HCT116 (cell line): Measurements from ENCODE around the gene EIF2D. TPM values are rescaled to one million over a fixed set of nuclear protein-coding genes. Genes with fewer than 3 reads are reported as not detected.

Experiments used
- ATAC-seq: fragments of 200-7000 bp; cut with Tn5 transposase; 2 replicates; pipeline ENCODE4 v1.9.1; 2020; ENCODE audit warnings: mild to moderate bottlenecking, moderate library complexity
- BruUV-seq: library from RNA; stranded (reverse); fragments of 400-500 nt; replicated peaks from 2 replicates; lab custom pipeline; 2021; lab: Mats Ljungman, UMichigan
- CTCF ChIA-PET: fragments of 300-600 bp; sonication (Branson Sonifier 250); formaldehyde crosslinking; loops from one replicate; lab custom pipeline; 2021; ENCODE audit warnings: antibody characterized with exemption; lab: Charles Lee
- POLR2A ChIA-PET: fragments of 300-600, 350-600 bp; sonication (Branson Sonifier 250); formaldehyde crosslinking; loops from one replicate; lab custom pipeline; 2021; ENCODE audit warnings: antibody characterized with exemption; lab: Charles Lee
- RAD21 ChIA-PET, 2 experiments: fragments of 300-600 bp; sonication (Branson Sonifier 250); formaldehyde crosslinking; loops; one replicate each; lab custom pipeline; 2023; ENCODE audit warnings: low total read pairs in 2 of 2; ENCODE audit not compliant: uncharacterized antibody in 2 of 2, unreplicated experiment in 2 of 2, low non-redundant PET in 1 of 2; lab: Charles Lee
- DNase-seq: peaks from one replicate; pipeline ENCODE4 v3.0.0-alpha.2; 2010; ENCODE audit warnings: low read depth, low spot score
- H2AFZ ChIP-seq: fragments of 200-600 bp; shearing (Covaris generic), sonication (generic); 2 replicates; pipeline ENCODE4 v1.6.1; 2017; ENCODE audit warnings: low read depth, mixed run types, mixed read lengths, antibody characterized with exemption, low read length; ENCODE audit not compliant: poor library complexity, severe bottlenecking
- H3K27ac ChIP-seq: 2 replicates; pipeline ENCODE4 v1.5.1; 2012; ENCODE audit warnings: low read depth, low read length
- H3K27me3 ChIP-seq: fragments of 200-600 bp; sonication (generic); 2 replicates; pipeline ENCODE4 v1.6.1; 2016; ENCODE audit warnings: mixed run types, low read length, mixed read lengths; ENCODE audit not compliant: insufficient read depth
- H3K36me3 ChIP-seq, 2 experiments: fragments of 200-500 bp in 1 of 2; fragments of 200-600 bp in 1 of 2; sonication (Bioruptor generic) in 1 of 2; sonication (generic) in 1 of 2; 2 replicates each; pipeline versions ENCODE4 v1.5.1 to v1.6.1; 2014 to 2016; ENCODE audit warnings: low read length in 2 of 2, inconsistent platforms in 1 of 2, mixed read lengths in 1 of 2, mixed run types in 1 of 2; ENCODE audit not compliant: insufficient read depth in 2 of 2, control insufficient read depth in 1 of 2
- H3K4me1 ChIP-seq, 2 experiments: fragments of 200-600 bp in 1 of 2; sonication (generic) in 1 of 2; 2 replicates each; pipeline versions ENCODE4 v1.5.1 to v1.6.1; 2012 to 2017; ENCODE audit warnings: low read length in 2 of 2, inconsistent platforms in 1 of 2, mild to moderate bottlenecking in 1 of 2, mixed read lengths in 1 of 2, mixed run types in 1 of 2, moderate library complexity in 1 of 2; ENCODE audit not compliant: insufficient read depth in 2 of 2, control insufficient read depth in 1 of 2
- H3K4me2 ChIP-seq: fragments of 200-600 bp; sonication (generic); 2 replicates; pipeline ENCODE4 v1.6.1; 2017; ENCODE audit warnings: mixed run types, low read length, mixed read lengths
- H3K4me3 ChIP-seq, 2 experiments: fragments of 200-600 bp in 1 of 2; sonication (generic) in 1 of 2; replicated peaks in 1 of 2; 2 replicates each; pipeline ENCODE4 v1.5.1; 2011 to 2016; ENCODE audit warnings: low read length in 2 of 2, control low read depth in 1 of 2, low read depth in 1 of 2, mild to moderate bottlenecking in 1 of 2, mixed read lengths in 1 of 2, mixed run types in 1 of 2
- H3K79me2 ChIP-seq: fragments of 200-600 bp; sonication (generic); 2 replicates; pipeline ENCODE4 v1.6.1; 2017; ENCODE audit warnings: mild to moderate bottlenecking, mixed run types, low read length, moderate library complexity, mixed read lengths; ENCODE audit not compliant: insufficient read depth
- H3K9ac ChIP-seq: fragments of 200-600 bp; sonication (generic); 2 replicates; pipeline ENCODE4 v1.6.1; 2016; ENCODE audit warnings: low read length, mixed read lengths
- H3K9me2 ChIP-seq: fragments of 200-600 bp; sonication (generic), shearing (Covaris generic); 2 replicates; pipeline ENCODE4 v1.6.1; 2017; ENCODE audit warnings: mixed run types, mild to moderate bottlenecking, moderate library complexity; ENCODE audit not compliant: insufficient read depth
- H3K9me3 ChIP-seq, 2 experiments: fragments of 200-500 bp in 1 of 2; fragments of 200-600 bp in 1 of 2; sonication (Bioruptor generic) in 1 of 2; sonication (generic) in 1 of 2; 2 replicates each; pipeline ENCODE4 v1.6.1; 2014 to 2017; ENCODE audit warnings: low read length in 2 of 2, mixed read lengths in 2 of 2, inconsistent platforms in 1 of 2, low read depth in 1 of 2, mild to moderate bottlenecking in 1 of 2, mixed run types in 1 of 2, moderate library complexity in 1 of 2; ENCODE audit not compliant: control insufficient read depth in 1 of 2, insufficient read depth in 1 of 2
- H4K20me1 ChIP-seq: fragments of 200-600 bp; sonication (generic), shearing (Covaris generic); 2 replicates; pipeline ENCODE4 v1.6.1; 2017; ENCODE audit warnings: mixed run types, mild to moderate bottlenecking, moderate library complexity; ENCODE audit not compliant: insufficient read depth
- ATF3 ChIP-seq: IDR thresholded peaks from 2 replicates; pipeline ENCODE4 v1.6.1; 2012
- CBX3 ChIP-seq: IDR thresholded peaks from 2 replicates; pipeline ENCODE4 v1.6.1; 2012; ENCODE audit warnings: low read depth
- CTCF ChIP-seq, 3 experiments: fragments of 200-600 bp in 1 of 3; sonication (generic) in 1 of 3; IDR thresholded peaks in 2 of 3; conservative IDR thresholded peaks in 1 of 3; 2 replicates each; pipeline ENCODE4 v1.5.1; 2012 to 2017; ENCODE audit warnings: low read depth in 2 of 3, low read length in 2 of 3, antibody characterized with exemption in 1 of 3, borderline replicate concordance in 1 of 3, control low read depth in 1 of 3, mild to moderate bottlenecking in 1 of 3, mixed read lengths in 1 of 3, mixed run types in 1 of 3, moderate library complexity in 1 of 3; ENCODE audit not compliant: insufficient read depth in 1 of 3
- ELF1 ChIP-seq: IDR thresholded peaks from 2 replicates; pipeline ENCODE4 v1.6.1; 2012; ENCODE audit warnings: low read depth, borderline replicate concordance
- EZH2 ChIP-seq: fragments of 200-600 bp; sonication (generic); IDR thresholded peaks from 2 replicates; pipeline ENCODE4 v1.6.1; 2017; ENCODE audit warnings: antibody characterized with exemption, mixed run types
- FOSL1 ChIP-seq: IDR thresholded peaks from 2 replicates; pipeline ENCODE4 v1.6.1; 2012; ENCODE audit warnings: low read depth
- MAX ChIP-seq: IDR thresholded peaks from 2 replicates; pipeline ENCODE4 v1.6.1; 2012
- POLR2AphosphoS5 ChIP-seq: IDR thresholded peaks from 2 replicates; pipeline ENCODE4 v1.6.1; 2011; ENCODE audit warnings: mild to moderate bottlenecking, low read depth, low read length, moderate library complexity
- RAD21 ChIP-seq: IDR thresholded peaks from 2 replicates; pipeline ENCODE4 v1.6.1; 2012; ENCODE audit warnings: low read depth, mild to moderate bottlenecking
- SP1 ChIP-seq: IDR thresholded peaks from 2 replicates; pipeline ENCODE4 v1.6.1; 2012; ENCODE audit warnings: low read depth
- YY1 ChIP-seq: IDR thresholded peaks from 2 replicates; pipeline ENCODE4 v1.6.1; 2011; ENCODE audit warnings: low read length, low read depth, moderate library complexity, mild to moderate bottlenecking; ENCODE audit not compliant: insufficient replicate concordance; ENCODE audit errors: extremely low read depth
- ZFX ChIP-seq: fragments of 450-650 bp; IDR thresholded peaks from 2 replicates; pipeline ENCODE4 v1.6.1; 2017
- intact Hi-C: fragments of 100-400 bp; cut with micrococcal nuclease; formaldehyde crosslinking; loops from 2 replicates; pipeline ENCODE4 v1.10.0; 2022
- total RNA-seq: library from RNA; stranded (reverse); gene quantifications from one replicate; pipeline ENCODE4 v1.2.1, GENCODE V29; 2021; ENCODE audit not compliant: unreplicated experiment
- TF ChIP-seq, protein P1 (sequence below): IDR thresholded peaks from 2 replicates; pipeline ENCODE4 v1.6.1; 2012; ENCODE audit warnings: low read depth

EIF2D gene
- total RNA-seq, 1 experiment from 2014 or later = 54.8 TPM

GRCh38 chr1:206637605-206638004, 25.3 kb upstream of the EIF2D start (continued):
- TF ChIP-seq, protein P1, sequence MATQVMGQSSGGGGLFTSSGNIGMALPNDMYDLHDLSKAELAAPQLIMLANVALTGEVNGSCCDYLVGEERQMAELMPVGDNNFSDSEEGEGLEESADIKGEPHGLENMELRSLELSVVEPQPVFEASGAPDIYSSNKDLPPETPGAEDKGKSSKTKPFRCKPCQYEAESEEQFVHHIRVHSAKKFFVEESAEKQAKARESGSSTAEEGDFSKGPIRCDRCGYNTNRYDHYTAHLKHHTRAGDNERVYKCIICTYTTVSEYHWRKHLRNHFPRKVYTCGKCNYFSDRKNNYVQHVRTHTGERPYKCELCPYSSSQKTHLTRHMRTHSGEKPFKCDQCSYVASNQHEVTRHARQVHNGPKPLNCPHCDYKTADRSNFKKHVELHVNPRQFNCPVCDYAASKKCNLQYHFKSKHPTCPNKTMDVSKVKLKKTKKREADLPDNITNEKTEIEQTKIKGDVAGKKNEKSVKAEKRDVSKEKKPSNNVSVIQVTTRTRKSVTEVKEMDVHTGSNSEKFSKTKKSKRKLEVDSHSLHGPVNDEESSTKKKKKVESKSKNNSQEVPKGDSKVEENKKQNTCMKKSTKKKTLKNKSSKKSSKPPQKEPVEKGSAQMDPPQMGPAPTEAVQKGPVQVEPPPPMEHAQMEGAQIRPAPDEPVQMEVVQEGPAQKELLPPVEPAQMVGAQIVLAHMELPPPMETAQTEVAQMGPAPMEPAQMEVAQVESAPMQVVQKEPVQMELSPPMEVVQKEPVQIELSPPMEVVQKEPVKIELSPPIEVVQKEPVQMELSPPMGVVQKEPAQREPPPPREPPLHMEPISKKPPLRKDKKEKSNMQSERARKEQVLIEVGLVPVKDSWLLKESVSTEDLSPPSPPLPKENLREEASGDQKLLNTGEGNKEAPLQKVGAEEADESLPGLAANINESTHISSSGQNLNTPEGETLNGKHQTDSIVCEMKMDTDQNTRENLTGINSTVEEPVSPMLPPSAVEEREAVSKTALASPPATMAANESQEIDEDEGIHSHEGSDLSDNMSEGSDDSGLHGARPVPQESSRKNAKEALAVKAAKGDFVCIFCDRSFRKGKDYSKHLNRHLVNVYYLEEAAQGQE = no peak
- no peak for TF ChIP-seq FOSL1
- TF ChIP-seq, all 23 proteins: peak for 0

DNA sequence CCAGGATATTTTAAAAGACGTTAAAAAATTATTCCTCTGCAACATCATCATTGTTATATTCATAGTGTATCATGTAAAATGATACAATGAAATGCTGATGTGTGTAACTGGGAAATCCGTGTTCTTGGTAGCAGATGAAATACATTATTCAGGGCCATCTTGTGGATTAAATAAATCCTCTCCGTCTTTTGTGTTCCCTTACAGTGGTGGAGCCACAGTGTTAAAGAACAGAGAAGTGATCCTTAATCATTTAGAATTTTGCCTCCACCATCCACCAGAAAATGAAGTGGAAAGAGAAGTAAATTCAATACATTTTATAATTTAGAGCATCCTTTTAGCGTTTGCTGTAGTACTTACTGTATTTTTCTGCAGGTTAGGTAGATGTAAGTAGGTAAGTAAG, 24.4 kb upstream of the EIF2D start:
- no peak for DNase-seq
- CTCF ChIA-PET = interaction anchor here (1.2 to 1.9 kb wide), 2 partner anchors 24 to 28 kb away, joined by 4 to 12 read pairs; partner anchors contain the start of gene EIF2D

More for the DNA sequence above, 24.4 kb upstream of the EIF2D start:
- Histone ChIP-seq H3K4me1 (peaks cover 4 to 23% of the 10 kb centered on the region in 2 experiments; a peak in 3 of 4 replicates), H3K9me3 (no peaks in the 10 kb centered on the region), H2AFZ (no peak overlapping the region), H3K27ac (no peak overlapping the region), H3K4me3 (no peak overlapping the region), H3K79me2 (no peaks in the 10 kb centered on the region), H4K20me1 (no peaks in the 10 kb centered on the region), H3K9me2 (no peaks in the 10 kb centered on the region), H3K4me2 (no peak overlapping the region), H3K27me3 (no peaks in the 10 kb centered on the region), H3K9ac (no peak overlapping the region), H3K36me3 (no peaks in the 10 kb centered on the region)
- no TSS peak for BruUV-seq
- ChIA-PET POLR2A (no interaction called here), RAD21 (no interaction called here)
- ATAC-seq = no peak
- no peak for TF ChIP-seq YY1
- no peak for TF ChIP-seq CBX3
- TF ChIP-seq MAX = no peak
- TF ChIP-seq ELF1 = no peak
- no peak for TF ChIP-seq SP1
- no peak for TF ChIP-seq POLR2AphosphoS5
- no peak for TF ChIP-seq EZH2
- no peak for TF ChIP-seq RAD21
- TF ChIP-seq CTCF (IDR thresholded peaks at IDR 0.05 in 2 of 3, conservative IDR thresholded peaks at IDR 0.05 in 1 of 3; ENCODE audit: borderline replicate concordance in 1 of 3, insufficient read depth in 1 of 3, low read depth in 2 of 3, low read length in 2 of 3) = no peak
- no peak for TF ChIP-seq ATF3
- no peak for TF ChIP-seq ZFX
- intact Hi-C loops = loop anchor here (10.0 kb wide), 1 partner anchor 348 kb away; no protein-coding TSS in a partner anchor
